ENCODE results near the gene RAD51B. TPM values are rescaled to one million over a fixed set of nuclear protein-coding genes. Genes with fewer than 3 reads are reported as not detected.
A peak's percentile ranks its signal among the peaks of the same experiment; 100 is the strongest.
"Not testable (repeated sequence)": the region's sequence is repeated elsewhere in the genome, so short reads cannot be mapped to it uniquely, and the experiment has no call there.

RAD51B gene
- total RNA-seq, 4 donors from 2014 or later, result 14.0 to 16.4 (median 14.8) TPM

GRCh38 chr14:68284834-68285233 lies 465.3 kb downstream of the RAD51B start:
- WGBS, 2 donors, result 63 to 70% methylated on average over 6 of the region's 6 CpGs
- Histone ChIP-seq H3K9me3 (no peaks in the 10 kb centered on the region), H3K4me1 (peaks cover 28 to 44% of the 10 kb centered on the region in 2 donors), H3K27me3 (no peaks in the 10 kb centered on the region), H3K27ac (peak overlapping the region; percentile 45 to 83 (median 77)), H3K36me3 (no peaks in the 10 kb centered on the region), H3K4me3 (replicated peaks in 1 of 3) (no peak overlapping the region)
- intact Hi-C loops (cut with DNase I), result no loop called here
- DNase-seq, result peak; percentile 63 to 64
- no peak for TF ChIP-seq POLR2A (IDR thresholded peaks at IDR 0.05)
- no peak for TF ChIP-seq CTCF (IDR thresholded peaks at IDR 0.05)

GRCh38 chr14:68285421-68286179 lies 466.0 kb downstream of the RAD51B start:
- TF ChIP-seq POLR2A (IDR thresholded peaks at IDR 0.05) (no peak), CTCF (IDR thresholded peaks at IDR 0.05) (no peak)
- Histone ChIP-seq H3K27ac (peak overlapping the region; percentile 45 to 83 (median 77)), H3K4me1 (peaks cover 25 to 41% of the 10 kb centered on the region in 2 donors), H3K27me3 (no peaks in the 10 kb centered on the region), H3K4me3 (replicated peaks in 1 of 3) (no peak overlapping the region), H3K36me3 (no peaks in the 10 kb centered on the region), H3K9me3 (no peaks in the 10 kb centered on the region)
- DNase-seq, result no peak
- 81 to 86% methylated on average over 11 of the region's 11 CpGs for WGBS, 2 donors
- intact Hi-C loops (cut with DNase I), result no loop called here

- TF ChIP-seq POLR2A (IDR thresholded peaks at IDR 0.05), result no peak
- TF ChIP-seq CTCF (IDR thresholded peaks at IDR 0.05), result no peak
Observed at GRCh38 chr14:68286667-68287066, 467.1 kb downstream of the RAD51B start.

GRCh38 chr14:68289452-68289851 lies 469.9 kb downstream of the RAD51B start:
- DNase-seq; H3K27ac ChIP-seq; H3K27me3 ChIP-seq; H3K9me3 ChIP-seq; intact Hi-C loops (cut with DNase I); H3K4me3 ChIP-seq (replicated peaks in 1 of 3); H3K36me3 ChIP-seq: not testable (repeated sequence)
- WGBS, 2 donors, result 90 to 91% methylated on average over 3 of the region's 3 CpGs
- H3K4me1 ChIP-seq, result peaks cover 32 to 49% of the 10 kb centered on the region in 2 donors

More at GRCh38 chr14:68286667-68287066, 467.1 kb downstream of the RAD51B start:
- H3K4me3 ChIP-seq (replicated peaks in 1 of 3), result no peak overlapping the region
- H3K4me1 ChIP-seq, result peaks cover 28 to 48% of the 10 kb centered on the region in 2 donors
- no peaks in the 10 kb centered on the region for H3K27me3 ChIP-seq
- no peaks in the 10 kb centered on the region for H3K9me3 ChIP-seq
- peak overlapping the region in 1 of 3 donors; percentile 31 for H3K27ac ChIP-seq
- intact Hi-C loops (cut with DNase I), result no loop called here
- H3K36me3 ChIP-seq, result no peaks in the 10 kb centered on the region
- DNase-seq, result no peak

GRCh38 chr14:68291820-68292219 lies 472.2 kb downstream of the RAD51B start:
- H3K9me3 ChIP-seq, result no peaks in the 10 kb centered on the region
- intact Hi-C loops (cut with DNase I), result no loop called here
- no peak overlapping the region for H3K4me3 ChIP-seq (replicated peaks in 1 of 3)
- H3K27me3 ChIP-seq, result no peaks in the 10 kb centered on the region
- peak overlapping the region; percentile 38 to 79 (median 52) for H3K27ac ChIP-seq
- peaks cover 31 to 51% of the 10 kb centered on the region in 2 donors for H3K4me1 ChIP-seq
- WGBS, 2 donors, result 52 to 54% methylated on average over 2 of the region's 2 CpGs
- peak; percentile 45 to 49 for DNase-seq
- TF ChIP-seq POLR2A (IDR thresholded peaks at IDR 0.05), result no peak
- H3K36me3 ChIP-seq, result no peaks in the 10 kb centered on the region

GRCh38 chr14:68292441-68293215 lies 473.0 kb downstream of the RAD51B start:
- Histone ChIP-seq H3K9me3 (no peaks in the 10 kb centered on the region), H3K4me1 (peaks cover 35 to 58% of the 10 kb centered on the region in 2 donors), H3K27me3 (no peaks in the 10 kb centered on the region), H3K4me3 (replicated peaks in 1 of 3) (no peak overlapping the region), H3K27ac (peak overlapping the region; percentile 38 to 79 (median 52)), H3K36me3 (no peaks in the 10 kb centered on the region)
- WGBS, 2 donors, result 72 to 78% methylated on average over 7 of the region's 7 CpGs
- no peak for TF ChIP-seq POLR2A (IDR thresholded peaks at IDR 0.05)
- TF ChIP-seq CTCF (IDR thresholded peaks at IDR 0.05), result peak in 1 of 6 experiments; percentile 16
- intact Hi-C loops (cut with DNase I), result no loop called here
- peak; percentile 56 to 58 for DNase-seq

Data from thyroid gland (tissue), 4 donors.